BLaER1 (cell line): ENCODE results near the gene ATOH8.
A peak's percentile ranks its signal among the peaks of the same experiment; 100 is the strongest.
"Not testable (repeated sequence)": the region's sequence is repeated elsewhere in the genome, so short reads cannot be mapped to it uniquely, and the experiment has no call there.

Source experiments
- H3K27ac ChIP-seq: shearing (Covaris generic); formaldehyde crosslinking; 2 replicates; pipeline ENCODE4 v1.8.1; 2022
- H3K27me3 ChIP-seq: shearing (Covaris generic); formaldehyde crosslinking; 2 replicates; pipeline ENCODE4 v1.8.1; 2022
- H3K36me3 ChIP-seq: shearing (Covaris generic); formaldehyde crosslinking; 2 replicates; pipeline ENCODE4 v1.8.1; 2022
- H3K4me1 ChIP-seq: shearing (Covaris generic); formaldehyde crosslinking; 2 replicates; pipeline ENCODE4 v1.8.1; 2022
- H3K4me2 ChIP-seq: shearing (Covaris generic); formaldehyde crosslinking; 2 replicates; pipeline ENCODE4 v1.8.1; 2022
- H3K4me3 ChIP-seq: shearing (Covaris generic); formaldehyde crosslinking; 2 replicates; pipeline ENCODE4 v1.8.1; 2022
- H3K9ac ChIP-seq: shearing (Covaris generic); formaldehyde crosslinking; 2 replicates; pipeline ENCODE4 v1.8.1; 2022
- H3K9me3 ChIP-seq: shearing (Covaris generic); formaldehyde crosslinking; 2 replicates; pipeline ENCODE4 v1.8.1; 2022
- H4K20me1 ChIP-seq: shearing (Covaris generic); formaldehyde crosslinking; 2 replicates; pipeline ENCODE4 v1.8.1; 2022
- Cebpa-rat ChIP-seq: shearing (Covaris generic); IDR thresholded peaks from 2 replicates; pipeline ENCODE4 v1.8.1; 2022

Gene ATOH8

GRCh38 chr2:85823951-85824350 is 70.2 kb downstream of the ATOH8 start:
- Histone ChIP-seq H3K4me2 (no peak overlapping the region), H3K27me3 (no peaks in the 10 kb centered on the region), H3K9ac (no peak overlapping the region), H3K4me3 (no peak overlapping the region), H3K36me3 (no peaks in the 10 kb centered on the region), H4K20me1 (no peaks in the 10 kb centered on the region), H3K4me1 (peaks cover 10% of the 10 kb centered on the region), H3K27ac (no peak overlapping the region), H3K9me3 (no peaks in the 10 kb centered on the region)
- TF ChIP-seq Cebpa-rat = no peak

DNA sequence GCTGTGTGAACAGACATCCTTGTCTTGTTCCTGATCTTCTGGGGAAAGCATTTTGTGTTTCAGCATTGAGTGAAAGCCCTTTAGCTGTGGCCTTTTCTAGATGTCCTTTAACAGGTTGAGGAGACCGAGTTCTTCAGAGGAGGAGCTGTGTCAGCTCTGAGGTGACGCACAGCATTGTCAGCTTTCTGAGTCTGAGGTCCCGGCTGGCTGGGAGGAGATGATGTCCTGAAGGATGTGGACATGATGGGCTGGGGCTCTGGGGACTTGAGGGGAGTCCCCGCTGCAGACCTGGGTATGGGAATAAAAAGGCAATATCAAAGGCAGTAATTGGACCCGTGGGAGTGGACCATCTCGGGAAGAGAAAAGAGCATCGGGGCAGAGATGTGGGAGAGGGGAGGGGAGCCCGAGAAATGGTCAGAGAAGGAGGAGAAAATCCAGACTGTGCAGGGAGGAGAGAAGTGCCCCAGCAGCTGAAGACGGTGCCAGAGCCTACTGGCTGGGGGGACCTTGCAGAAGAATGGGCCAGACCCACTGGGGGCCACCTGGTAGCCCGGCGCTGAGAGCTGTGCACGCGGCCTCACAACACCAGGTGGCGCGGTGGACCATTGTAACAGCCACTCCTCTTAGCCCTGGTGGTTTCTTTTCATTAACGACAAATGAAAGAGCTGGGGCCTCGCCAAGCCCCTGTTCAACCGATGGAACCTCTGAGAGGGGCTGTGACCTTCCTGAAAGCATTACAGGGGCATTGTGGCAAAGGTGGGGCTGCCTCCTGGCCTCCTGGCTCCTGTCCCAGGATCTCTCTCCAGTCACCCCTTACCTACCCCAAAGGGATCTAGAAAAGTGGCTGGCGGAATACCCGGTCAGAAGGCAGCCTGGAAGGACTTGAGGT is 73.4 kb downstream of the ATOH8 start:
- Histone ChIP-seq H3K27me3 (no peaks in the 10 kb centered on the region), H3K4me3 (no peak overlapping the region), H3K9me3 (no peaks in the 10 kb centered on the region), H3K4me1 (peaks cover 22% of the 10 kb centered on the region), H3K9ac (peak overlapping the region; percentile 60; the same call in 1 of the 2 replicates), H3K27ac (peak overlapping the region; percentile 47), H4K20me1 (no peaks in the 10 kb centered on the region), H3K4me2 (peak overlapping the region; percentile 65), H3K36me3 (no peaks in the 10 kb centered on the region)
- no peak for TF ChIP-seq Cebpa-rat

GRCh38 chr2:85827879-85828569 is 74.2 kb downstream of the ATOH8 start:
- H3K27me3 ChIP-seq = no peaks in the 10 kb centered on the region
- no peaks in the 10 kb centered on the region for H3K36me3 ChIP-seq
- peak overlapping the region; percentile 47 for H3K27ac ChIP-seq
- peaks cover 28% of the 10 kb centered on the region for H3K4me1 ChIP-seq
- H4K20me1 ChIP-seq = no peaks in the 10 kb centered on the region
- TF ChIP-seq Cebpa-rat = no peak
- H3K9ac ChIP-seq = peak overlapping the region; percentile 60; the same call in 1 of the 2 replicates
- no peaks in the 10 kb centered on the region for H3K9me3 ChIP-seq
- H3K4me2 ChIP-seq = peak overlapping the region; percentile 65
- H3K4me3 ChIP-seq = no peak overlapping the region

- Histone ChIP-seq H3K4me3 (no peak overlapping the region), H3K4me2 (no peak overlapping the region), H3K9ac (no peak overlapping the region), H3K9me3 (no peaks in the 10 kb centered on the region), H4K20me1 (no peaks in the 10 kb centered on the region), H3K4me1 (peaks cover 30% of the 10 kb centered on the region), H3K36me3 (no peaks in the 10 kb centered on the region), H3K27me3 (no peaks in the 10 kb centered on the region), H3K27ac (no peak overlapping the region)
- no peak for TF ChIP-seq Cebpa-rat
Measured at GRCh38 chr2:85828725-85829124, 74.9 kb downstream of the ATOH8 start.

DNA sequence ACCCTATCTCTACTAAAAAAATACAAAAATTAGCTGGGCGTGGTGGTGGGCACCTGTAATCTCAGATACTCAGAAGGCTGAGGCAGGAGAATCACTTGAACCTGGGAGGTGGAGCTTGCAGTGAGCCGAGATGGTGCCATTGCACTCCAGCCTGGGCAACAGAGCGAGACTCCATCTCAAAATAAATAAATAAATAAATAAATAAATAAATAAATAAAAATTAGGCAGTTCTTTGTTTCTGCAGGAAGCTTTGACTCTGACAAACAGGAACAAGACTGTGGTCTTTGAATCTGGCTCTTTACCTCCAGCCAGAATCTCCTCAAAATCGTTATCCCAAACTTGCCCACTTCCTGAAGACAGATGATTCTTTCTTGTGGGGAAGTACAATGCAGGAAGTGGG is 75.6 kb downstream of the ATOH8 start:
- not testable (repeated sequence) for H3K9ac ChIP-seq, H3K9me3 ChIP-seq, H3K36me3 ChIP-seq, H3K27ac ChIP-seq, H3K27me3 ChIP-seq, H3K4me3 ChIP-seq, H4K20me1 ChIP-seq
- H3K4me2 ChIP-seq = peak overlapping the region; percentile 27
- H3K4me1 ChIP-seq = peaks cover 30% of the 10 kb centered on the region

DNA sequence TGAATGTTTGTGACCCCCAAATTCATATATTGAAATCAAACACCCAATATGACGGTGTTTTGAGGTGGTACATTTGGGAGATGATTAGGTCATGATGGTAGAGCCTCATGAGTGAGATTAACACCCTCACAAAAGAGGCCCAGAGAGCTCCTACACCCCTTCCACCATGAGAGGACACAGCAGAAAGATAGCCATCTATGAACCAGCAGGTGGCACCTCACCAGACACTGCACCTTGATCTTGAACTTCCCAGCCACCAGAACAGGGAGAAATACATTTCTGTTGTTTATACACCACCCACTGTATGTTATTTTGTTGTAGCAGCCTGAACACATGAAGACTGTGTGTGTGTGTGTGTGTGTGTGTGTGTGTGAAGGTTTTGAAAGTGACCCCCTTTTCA is 76.9 kb downstream of the ATOH8 start:
- H3K4me1 ChIP-seq = peaks cover 30% of the 10 kb centered on the region
- no peak overlapping the region for H3K9ac ChIP-seq
- H4K20me1 ChIP-seq = no peaks in the 10 kb centered on the region
- H3K9me3 ChIP-seq = 0 out of 2 replicates have a peak, but pooled peaks cover 3% of the 10 kb centered on the region
- no peak overlapping the region for H3K4me3 ChIP-seq
- H3K27ac ChIP-seq = no peak overlapping the region
- no peaks in the 10 kb centered on the region for H3K27me3 ChIP-seq
- no peak overlapping the region for H3K4me2 ChIP-seq
- no peak for TF ChIP-seq Cebpa-rat
- no peaks in the 10 kb centered on the region for H3K36me3 ChIP-seq

- H4K20me1 ChIP-seq = no peaks in the 10 kb centered on the region
- no peaks in the 10 kb centered on the region for H3K27me3 ChIP-seq
- H3K27ac ChIP-seq = no peak overlapping the region
- no peak for TF ChIP-seq Cebpa-rat
- H3K4me1 ChIP-seq = peaks cover 30% of the 10 kb centered on the region
- H3K4me2 ChIP-seq = no peak overlapping the region
- H3K9me3 ChIP-seq = peaks cover 8% of the 10 kb centered on the region; the same call in 1 of the 2 replicates
- no peak overlapping the region for H3K9ac ChIP-seq
- H3K36me3 ChIP-seq = no peaks in the 10 kb centered on the region
- H3K4me3 ChIP-seq = no peak overlapping the region
Measured at GRCh38 chr2:85831735-85832134, 77.9 kb downstream of the ATOH8 start.

DNA sequence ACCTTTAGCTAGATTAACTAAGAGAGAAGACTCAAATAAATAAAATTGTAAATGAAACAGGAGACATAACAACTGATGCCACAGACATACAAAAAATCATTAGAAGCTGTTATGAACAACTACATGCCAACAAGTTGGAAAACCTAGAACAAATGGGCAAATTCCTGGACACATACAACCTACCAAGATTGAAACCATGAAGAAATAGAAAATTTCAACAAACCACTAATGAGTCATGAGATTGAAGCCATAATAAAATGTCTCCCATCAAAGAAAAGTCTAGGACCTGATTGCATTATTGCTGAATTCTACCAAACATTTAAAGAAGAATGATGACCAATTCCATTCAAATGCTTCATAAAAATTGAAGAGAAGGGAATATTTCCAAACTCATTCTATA is 80.7 kb downstream of the ATOH8 start:
- H3K9ac ChIP-seq = no peak overlapping the region
- no peak overlapping the region for H3K27ac ChIP-seq
- TF ChIP-seq Cebpa-rat = no peak
- H3K27me3 ChIP-seq = no peaks in the 10 kb centered on the region
- H3K36me3 ChIP-seq = no peaks in the 10 kb centered on the region
- H4K20me1 ChIP-seq = no peaks in the 10 kb centered on the region
- peaks cover 17% of the 10 kb centered on the region for H3K4me1 ChIP-seq
- H3K4me3 ChIP-seq = no peak overlapping the region
- H3K4me2 ChIP-seq = no peak overlapping the region
- H3K9me3 ChIP-seq = peaks cover 11% of the 10 kb centered on the region; the same call in 1 of the 2 replicates
